ENCODE data around the gene SMYD3. TPM values are rescaled to one million over a fixed set of nuclear protein-coding genes. Genes with fewer than 3 reads are reported as not detected.

Gene SMYD3
- total and polyA plus RNA-seq, 9 of the 15 experiments (the other 6 are each of a cell fraction or from before 2014, with no cell fraction given): 128 to 440 (median 197) TPM

DNA sequence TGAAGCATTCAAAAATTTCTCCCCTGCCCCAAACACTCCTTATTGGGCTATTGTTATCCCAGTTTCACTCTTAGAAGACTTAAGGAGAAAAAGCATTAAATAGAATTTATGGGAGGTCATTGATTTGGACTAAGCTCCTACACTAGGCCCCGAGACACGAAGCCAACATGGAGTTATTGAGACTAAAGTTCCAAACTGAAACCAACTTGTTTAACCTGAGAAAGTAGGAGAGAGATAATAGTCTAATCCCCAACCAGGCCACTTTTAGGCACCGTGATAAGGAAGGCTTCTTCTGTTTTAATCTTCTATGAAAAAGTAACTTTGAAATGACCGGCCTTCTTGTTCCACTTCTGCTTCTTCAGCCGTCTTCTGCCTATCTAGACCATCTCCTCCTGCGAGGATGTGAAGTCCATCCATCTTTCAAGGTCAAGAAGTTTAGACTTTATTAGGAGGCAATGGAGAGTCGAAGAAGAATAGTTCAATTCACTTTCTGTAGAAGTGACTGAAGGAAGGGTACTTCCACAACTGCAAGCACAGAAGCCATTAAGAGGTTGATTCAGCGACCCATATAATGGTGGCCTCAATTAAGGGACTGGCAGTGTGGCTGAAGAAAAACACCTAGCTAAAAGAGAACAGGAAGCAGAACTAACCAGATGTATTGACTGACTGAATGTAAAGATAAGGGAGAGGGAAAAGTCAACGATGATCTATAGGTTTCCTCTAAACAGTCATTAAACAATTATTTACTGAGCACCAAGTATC lies 428.8 kb downstream of the SMYD3 start (continued):
- TF ChIP-seq, protein P1, sequence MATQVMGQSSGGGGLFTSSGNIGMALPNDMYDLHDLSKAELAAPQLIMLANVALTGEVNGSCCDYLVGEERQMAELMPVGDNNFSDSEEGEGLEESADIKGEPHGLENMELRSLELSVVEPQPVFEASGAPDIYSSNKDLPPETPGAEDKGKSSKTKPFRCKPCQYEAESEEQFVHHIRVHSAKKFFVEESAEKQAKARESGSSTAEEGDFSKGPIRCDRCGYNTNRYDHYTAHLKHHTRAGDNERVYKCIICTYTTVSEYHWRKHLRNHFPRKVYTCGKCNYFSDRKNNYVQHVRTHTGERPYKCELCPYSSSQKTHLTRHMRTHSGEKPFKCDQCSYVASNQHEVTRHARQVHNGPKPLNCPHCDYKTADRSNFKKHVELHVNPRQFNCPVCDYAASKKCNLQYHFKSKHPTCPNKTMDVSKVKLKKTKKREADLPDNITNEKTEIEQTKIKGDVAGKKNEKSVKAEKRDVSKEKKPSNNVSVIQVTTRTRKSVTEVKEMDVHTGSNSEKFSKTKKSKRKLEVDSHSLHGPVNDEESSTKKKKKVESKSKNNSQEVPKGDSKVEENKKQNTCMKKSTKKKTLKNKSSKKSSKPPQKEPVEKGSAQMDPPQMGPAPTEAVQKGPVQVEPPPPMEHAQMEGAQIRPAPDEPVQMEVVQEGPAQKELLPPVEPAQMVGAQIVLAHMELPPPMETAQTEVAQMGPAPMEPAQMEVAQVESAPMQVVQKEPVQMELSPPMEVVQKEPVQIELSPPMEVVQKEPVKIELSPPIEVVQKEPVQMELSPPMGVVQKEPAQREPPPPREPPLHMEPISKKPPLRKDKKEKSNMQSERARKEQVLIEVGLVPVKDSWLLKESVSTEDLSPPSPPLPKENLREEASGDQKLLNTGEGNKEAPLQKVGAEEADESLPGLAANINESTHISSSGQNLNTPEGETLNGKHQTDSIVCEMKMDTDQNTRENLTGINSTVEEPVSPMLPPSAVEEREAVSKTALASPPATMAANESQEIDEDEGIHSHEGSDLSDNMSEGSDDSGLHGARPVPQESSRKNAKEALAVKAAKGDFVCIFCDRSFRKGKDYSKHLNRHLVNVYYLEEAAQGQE (IDR thresholded peaks at IDR 0.05; ENCODE audit: borderline replicate concordance): no peak
- TF ChIP-seq, protein P1 (CRISPR knock-in tag; IDR thresholded peaks at IDR 0.05; ENCODE audit: low read depth): no peak
- no peak for TF ChIP-seq RBM39 (optimal IDR thresholded peaks at IDR 0.05; ENCODE audit: low read depth, low read length)
- TF ChIP-seq CXXC5 (CRISPR knock-in tag; IDR thresholded peaks at IDR 0.05): 0 out of 2 replicates have a peak, but pooled peaks have one; percentile 28
- TF ChIP-seq ESRRA (IDR thresholded peaks at IDR 0.05; ENCODE audit: borderline replicate concordance, low read depth): peak; percentile 91
- 0 out of 2 replicates have a peak, but pooled peaks have one; percentile 30 for TF ChIP-seq DMBX1 (CRISPR knock-in tag; IDR thresholded peaks at IDR 0.05; ENCODE audit: borderline replicate concordance)
- no peak for TF ChIP-seq IFI16 (CRISPR knock-in tag; IDR thresholded peaks at IDR 0.05)
- TF ChIP-seq MAFF (IDR thresholded peaks at IDR 0.05; ENCODE audit: low read length): 0 out of 2 replicates have a peak, but pooled peaks have one; percentile 1
- 0 out of 2 replicates have a peak, but pooled peaks have one; percentile 24 for TF ChIP-seq SMAD4 (CRISPR knock-in tag; conservative IDR thresholded peaks at IDR 0.05)
- no peak for TF ChIP-seq JUND (IDR thresholded peaks at IDR 0.05; ENCODE audit: borderline replicate concordance, low read depth, low read length)
- 0 out of 3 replicates have a peak, but pooled peaks have one; percentile 28 for TF ChIP-seq JUND (tag; IDR thresholded peaks at IDR 0.05; ENCODE audit: borderline replicate concordance, low read depth, low read length)
- TF ChIP-seq, protein P2, sequence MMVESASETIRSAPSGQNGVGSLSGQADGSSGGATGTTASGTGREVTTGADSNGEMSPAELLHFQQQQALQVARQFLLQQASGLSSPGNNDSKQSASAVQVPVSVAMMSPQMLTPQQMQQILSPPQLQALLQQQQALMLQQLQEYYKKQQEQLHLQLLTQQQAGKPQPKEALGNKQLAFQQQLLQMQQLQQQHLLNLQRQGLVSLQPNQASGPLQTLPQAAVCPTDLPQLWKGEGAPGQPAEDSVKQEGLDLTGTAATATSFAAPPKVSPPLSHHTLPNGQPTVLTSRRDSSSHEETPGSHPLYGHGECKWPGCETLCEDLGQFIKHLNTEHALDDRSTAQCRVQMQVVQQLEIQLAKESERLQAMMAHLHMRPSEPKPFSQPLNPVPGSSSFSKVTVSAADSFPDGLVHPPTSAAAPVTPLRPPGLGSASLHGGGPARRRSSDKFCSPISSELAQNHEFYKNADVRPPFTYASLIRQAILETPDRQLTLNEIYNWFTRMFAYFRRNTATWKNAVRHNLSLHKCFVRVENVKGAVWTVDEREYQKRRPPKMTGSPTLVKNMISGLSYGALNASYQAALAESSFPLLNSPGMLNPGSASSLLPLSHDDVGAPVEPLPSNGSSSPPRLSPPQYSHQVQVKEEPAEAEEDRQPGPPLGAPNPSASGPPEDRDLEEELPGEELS (CRISPR knock-in tag; IDR thresholded peaks at IDR 0.05; ENCODE audit: borderline replicate concordance): no peak
- TF ChIP-seq NRF1 (conservative IDR thresholded peaks at IDR 0.05 in 1 of 2, IDR thresholded peaks at IDR 0.05 in 1 of 2): no peak
- peak in 1 of 3 experiments; percentile 39 for TF ChIP-seq YY1 (IDR thresholded peaks at IDR 0.05; ENCODE audit: borderline replicate concordance in 1 of 3, control insufficient read depth in 1 of 3, extremely low read depth in 1 of 3, insufficient read depth in 3 of 3, insufficient read length in 1 of 3, insufficient replicate concordance in 2 of 3, low read depth in 1 of 3, low read length in 2 of 3)
- TF ChIP-seq ZEB2 (IDR thresholded peaks at IDR 0.05): 0 out of 2 replicates have a peak, but pooled peaks have one; percentile 8

Measured in K562 (cell line).